Activated naive CD4-positive, alpha-beta T cell treated with anti-CD3 and anti-CD28 coated beads, Interleukin-2, amount 50 U/mL, for 72 hours (primary cell): ENCODE measurements around the gene GTF2I. TPM values are rescaled to one million over a fixed set of nuclear protein-coding genes. Genes with fewer than 3 reads are reported as not detected.
A peak's percentile ranks its signal among the peaks of the same experiment; 100 is the strongest.
"Not testable (repeated sequence)": the region's sequence is repeated elsewhere in the genome, so short reads cannot be mapped to it uniquely, and the experiment has no call there.

ENCODE experiments used
- ATAC-seq, 2 donors: fragments of 150-1000 bp; cut with Tn5 transposase; 2 replicates each; pipeline ENCODE4 v1.10.0; 2021; ENCODE audit warnings: mild to moderate bottlenecking in 2 of 2, moderate library complexity in 2 of 2
- DNase-seq, 2 donors: peaks; one replicate each; pipeline ENCODE4 v3.0.0; 2021 to 2022; ENCODE audit warnings: low spot score in 2 of 2
- H3K27ac Mint-ChIP-seq, 2 donors: one replicate each; pipeline ENCODE4 v1.8.0; 2022; ENCODE audit warnings: mild to moderate bottlenecking in 2 of 2, mixed read lengths in 2 of 2
- H3K36me3 Mint-ChIP-seq, 2 donors: one replicate each; pipeline ENCODE4 v1.8.0; 2022; ENCODE audit warnings: mixed read lengths in 2 of 2
- H3K9me3 Mint-ChIP-seq, 2 donors: one replicate each; pipeline ENCODE4 v1.8.0; 2022; ENCODE audit warnings: mixed read lengths in 2 of 2
- total RNA-seq, 2 donors: library from RNA; stranded (reverse); gene quantifications; one replicate each; pipeline ENCODE4 v1.2.3, GENCODE V29; 2022

GTF2I gene
- total RNA-seq = 100 to 1,000 TPM; 127 to 178 TPM

GRCh38 chr7:74657692-74658177 is at the start of gene GTF2I:
TSS of gene GTF2I (plus strand) at chr7:74657718. CDS start at chr7:74689129, 31,411 bp downstream.
- peak within 1 kb of the TSS; percentile 90 to 100 for H3K27ac Mint-ChIP-seq
- no peaks in the 10 kb centered on the region for H3K9me3 Mint-ChIP-seq
- peak; percentile 33 to 41 for ATAC-seq
- peaks cover 15 to 23% of the 10 kb centered on the region in 2 donors for H3K36me3 Mint-ChIP-seq
- peak in 1 of 2 donors; percentile 57 for DNase-seq

- H3K27ac Mint-ChIP-seq = no peak overlapping the region
- ATAC-seq (no peak), DNase-seq (no peak)
- H3K36me3 Mint-ChIP-seq = no peaks in the 10 kb centered on the region
- H3K9me3 Mint-ChIP-seq = no peaks in the 10 kb centered on the region
Measured at GRCh38 chr7:74612015-74612829, 45.3 kb upstream of the GTF2I start.

DNA sequence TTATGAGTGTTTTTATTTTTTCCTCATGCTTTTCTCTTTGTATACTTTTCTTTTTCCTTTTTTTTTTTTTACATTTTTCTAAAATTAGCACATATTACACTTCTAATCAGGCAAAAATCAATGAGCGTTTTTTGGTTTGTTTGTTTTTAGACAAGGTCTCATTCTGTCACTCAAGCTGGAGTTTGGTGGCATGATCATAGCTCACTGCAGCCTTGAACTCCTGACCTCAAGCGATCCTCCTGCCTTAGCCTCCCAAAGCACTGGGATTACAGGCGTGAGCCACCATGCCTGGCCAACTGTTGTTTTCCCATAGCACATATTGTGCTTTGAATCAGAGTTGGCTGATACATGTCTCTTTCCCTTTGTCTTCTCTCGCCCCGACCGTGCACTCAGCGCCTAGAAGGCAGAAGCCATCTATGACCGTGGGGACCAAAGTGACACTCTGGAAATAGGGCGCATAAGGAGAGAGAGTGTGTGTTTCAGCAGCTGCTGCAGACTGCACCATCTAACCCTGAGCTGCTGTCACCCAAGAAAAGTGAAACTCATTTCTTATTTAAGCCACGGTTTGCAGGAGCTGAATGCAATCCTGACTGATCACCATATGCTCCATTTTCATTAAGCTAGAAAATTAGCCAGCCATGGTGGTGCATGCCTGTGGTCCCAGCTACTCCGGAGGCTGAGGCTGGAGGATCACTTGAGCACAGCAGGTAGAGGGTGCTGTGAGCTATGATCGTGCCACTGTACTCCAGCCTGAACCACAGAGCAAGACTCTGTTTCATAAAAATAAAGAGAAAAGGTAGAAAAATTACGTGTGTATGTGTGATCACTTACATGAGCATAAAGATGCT is 41.4 kb upstream of the GTF2I start:
- no peaks in the 10 kb centered on the region for H3K9me3 Mint-ChIP-seq
- peak overlapping the region in 1 of 2 donors; percentile 78 for H3K27ac Mint-ChIP-seq
- H3K36me3 Mint-ChIP-seq = no peaks in the 10 kb centered on the region
- DNase-seq = no peak
- ATAC-seq = peak; percentile 26 to 54

DNA sequence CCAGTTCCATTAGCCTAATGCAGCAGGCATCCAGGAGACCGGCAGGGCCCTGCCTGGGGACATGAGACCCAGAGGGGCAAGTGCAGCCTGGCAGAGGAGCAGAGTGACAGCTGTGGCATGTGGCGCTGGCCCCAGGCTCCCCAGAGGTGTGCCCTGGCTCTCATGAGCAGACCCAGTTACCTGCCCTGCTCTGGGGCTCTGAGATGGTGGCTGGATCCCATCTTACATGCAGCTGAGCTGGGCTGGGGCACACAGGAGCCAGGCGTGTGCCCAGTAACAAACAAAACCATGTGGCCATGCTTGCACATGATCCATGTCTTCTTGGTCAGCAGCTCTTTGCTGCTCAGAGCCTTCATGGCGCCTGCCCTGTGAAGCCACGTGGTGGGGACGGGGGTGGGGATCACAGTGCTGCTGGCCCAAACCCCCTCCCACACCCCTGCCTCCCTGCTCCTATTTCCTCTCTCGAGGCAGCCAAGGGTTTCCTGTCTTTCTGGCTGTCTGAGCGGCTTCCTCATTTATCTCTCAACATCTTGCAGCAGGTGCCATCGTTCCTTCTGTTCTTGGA is 40.3 kb upstream of the GTF2I start:
- Mint-ChIP-seq H3K9me3 (no peaks in the 10 kb centered on the region), H3K36me3 (no peaks in the 10 kb centered on the region), H3K27ac (peak overlapping the region; percentile 78 to 93)
- DNase-seq = no peak
- peak; percentile 44 to 66 for ATAC-seq

DNA sequence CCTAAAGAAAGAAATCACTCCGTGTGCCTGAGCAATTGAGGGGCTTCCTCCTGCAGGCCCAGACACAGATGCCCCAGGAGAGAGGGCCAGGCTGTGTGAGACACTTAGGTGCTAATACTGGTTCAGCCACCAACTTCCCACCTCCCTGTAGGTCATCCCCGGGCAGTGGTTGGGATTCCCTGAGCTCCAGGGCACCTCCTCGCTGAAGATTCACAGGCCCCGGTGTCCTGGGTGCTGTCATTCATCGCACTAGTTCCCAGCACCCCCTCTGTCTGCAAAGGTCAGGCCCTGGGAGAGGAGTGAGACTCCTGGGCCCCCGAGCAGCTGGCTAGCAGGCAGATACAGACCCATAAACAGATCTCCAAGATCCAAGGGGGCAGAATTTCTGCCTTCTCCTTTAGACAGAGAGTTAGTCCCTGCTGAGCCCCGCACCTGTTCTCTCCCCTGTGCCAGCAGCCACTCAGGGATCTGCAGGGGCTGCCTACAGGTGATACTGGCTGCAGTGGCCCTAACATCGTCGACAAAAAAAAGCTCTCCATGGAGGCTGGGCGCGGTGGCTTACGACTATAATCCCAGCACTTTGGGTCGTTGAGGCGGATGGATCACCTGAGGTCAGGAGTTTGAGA is 38.2 kb upstream of the GTF2I start:
- no peak for DNase-seq
- no peaks in the 10 kb centered on the region for H3K36me3 Mint-ChIP-seq
- H3K9me3 Mint-ChIP-seq = no peaks in the 10 kb centered on the region
- no peak for ATAC-seq
- no peak overlapping the region for H3K27ac Mint-ChIP-seq

- H3K9me3 Mint-ChIP-seq = no peaks in the 10 kb centered on the region
- DNase-seq (no peak), ATAC-seq (no peak)
- no peaks in the 10 kb centered on the region for H3K36me3 Mint-ChIP-seq
- H3K27ac Mint-ChIP-seq = no peak overlapping the region
Measured at GRCh38 chr7:74622228-74622749, 35.2 kb upstream of the GTF2I start.

- Mint-ChIP-seq H3K36me3 (no peaks in the 10 kb centered on the region), H3K27ac (no peak overlapping the region), H3K9me3 (no peaks in the 10 kb centered on the region)
- ATAC-seq (no peak), DNase-seq (no peak)
Measured at GRCh38 chr7:74623135-74623534, 34.4 kb upstream of the GTF2I start.

DNA sequence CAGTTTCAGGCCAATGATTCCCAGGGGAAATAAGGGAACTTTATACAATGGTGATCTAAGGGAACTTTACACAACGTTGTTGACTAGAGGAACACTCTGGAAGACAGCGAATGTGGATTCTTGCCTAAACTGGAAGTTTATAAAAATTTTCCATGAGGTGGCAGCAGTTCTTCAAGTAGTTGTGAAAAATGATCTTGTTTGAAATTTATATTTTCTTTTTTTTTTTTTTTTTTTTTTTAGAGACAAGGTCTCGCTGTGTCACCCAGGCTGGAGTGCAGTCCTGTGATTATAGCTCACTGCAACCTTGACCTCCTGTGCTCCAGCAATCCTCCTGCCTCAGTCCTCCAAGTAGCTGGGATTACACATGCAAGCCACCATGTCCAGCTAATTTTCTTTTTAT is 32.1 kb upstream of the GTF2I start:
- DNase-seq = no peak
- H3K36me3 Mint-ChIP-seq = no peaks in the 10 kb centered on the region
- H3K9me3 Mint-ChIP-seq = no peaks in the 10 kb centered on the region
- no peak overlapping the region for H3K27ac Mint-ChIP-seq
- no peak for ATAC-seq

DNA sequence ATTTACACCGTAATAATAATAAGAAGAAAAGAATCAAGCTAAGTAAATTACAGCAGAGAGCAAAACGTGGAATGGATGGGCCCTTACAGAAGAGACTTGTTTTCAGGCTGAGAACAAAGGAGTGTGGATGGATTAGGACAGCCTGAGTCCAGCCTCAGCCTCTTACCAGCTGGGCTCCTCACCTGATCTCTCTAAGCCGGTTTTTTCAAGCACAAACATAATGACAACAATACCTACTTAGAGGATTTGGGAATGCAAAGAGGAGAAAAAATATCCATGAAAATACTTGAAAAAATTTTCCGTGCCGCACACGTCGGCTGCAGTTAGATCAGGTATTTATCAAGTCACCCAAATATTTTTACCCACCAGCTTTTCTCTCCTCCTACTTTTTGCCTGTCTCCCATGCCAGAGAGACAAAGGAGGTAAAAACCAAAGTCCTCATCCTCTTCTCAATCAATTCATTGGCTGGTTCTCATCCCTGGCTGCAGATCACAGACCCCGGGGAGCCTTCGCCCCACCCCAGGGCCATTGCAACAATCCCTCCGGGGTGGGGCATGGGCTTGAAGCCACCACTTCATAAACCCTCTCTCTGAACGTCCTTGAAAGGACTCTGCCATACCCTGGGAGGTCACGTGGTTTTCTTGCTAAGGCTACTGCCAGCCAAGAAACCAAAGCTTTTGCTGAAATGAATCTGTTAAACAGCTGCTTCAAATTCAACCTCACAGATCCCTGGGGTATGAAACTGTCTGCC is 29.7 kb upstream of the GTF2I start:
- DNase-seq (no peak), ATAC-seq (peak; percentile 24 to 41)
- Mint-ChIP-seq H3K27ac (peak overlapping the region in 1 of 2 donors; percentile 44), H3K9me3 (no peaks in the 10 kb centered on the region), H3K36me3 (no peaks in the 10 kb centered on the region)

GRCh38 chr7:74632505-74632904 is 25.0 kb upstream of the GTF2I start:
- Mint-ChIP-seq H3K27ac (no peak overlapping the region), H3K9me3 (no peaks in the 10 kb centered on the region), H3K36me3 (no peaks in the 10 kb centered on the region)
- no peak for ATAC-seq
- DNase-seq = no peak

DNA sequence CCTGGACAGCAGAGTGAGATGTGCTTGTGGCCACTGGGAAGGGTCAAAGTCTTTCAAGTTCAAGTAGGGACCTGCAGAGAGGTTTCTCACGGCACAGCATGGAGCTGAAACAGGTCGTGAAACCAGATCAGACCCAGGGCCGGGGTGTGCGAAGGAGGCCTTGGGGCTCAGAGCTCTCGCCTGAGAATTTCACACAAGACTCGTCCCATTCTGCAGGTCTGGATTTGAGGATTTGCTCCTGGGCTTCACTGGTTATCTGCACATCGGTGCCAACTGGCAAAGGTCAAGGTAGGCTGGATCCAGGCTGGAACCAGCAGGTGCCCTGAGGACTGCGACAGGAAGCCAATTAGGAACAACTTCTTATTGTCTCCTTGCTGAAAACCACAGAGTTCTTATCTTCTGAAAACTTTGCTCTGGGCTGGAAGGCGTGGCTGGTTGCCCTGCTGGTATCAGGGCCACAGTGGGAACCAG is 24.0 kb upstream of the GTF2I start:
- Mint-ChIP-seq H3K27ac (no peak overlapping the region), H3K9me3 (no peaks in the 10 kb centered on the region), H3K36me3 (no peaks in the 10 kb centered on the region)
- ATAC-seq (no peak), DNase-seq (no peak)

DNA sequence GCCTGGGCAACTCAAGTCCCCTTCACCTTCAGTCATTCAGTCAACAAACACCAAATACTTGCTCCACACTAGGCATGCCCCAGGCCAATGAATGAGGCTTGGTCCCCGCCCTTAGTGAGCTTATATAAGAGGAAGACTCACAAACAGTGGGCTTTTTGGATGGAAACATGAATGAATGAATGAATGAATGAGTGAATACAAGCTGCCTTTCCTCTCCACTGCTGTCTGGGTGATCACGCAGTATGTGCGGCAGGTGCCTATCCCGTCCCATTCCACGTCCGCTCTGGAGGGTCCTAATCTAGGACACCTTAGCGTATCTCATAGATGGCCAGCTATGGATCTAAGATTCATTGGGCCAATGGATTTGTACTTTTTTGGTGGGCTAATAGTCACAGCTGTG is 19.8 kb upstream of the GTF2I start:
- Mint-ChIP-seq H3K27ac (no peak overlapping the region), H3K36me3 (no peaks in the 10 kb centered on the region), H3K9me3 (no peaks in the 10 kb centered on the region)
- ATAC-seq = no peak
- no peak for DNase-seq

- peak overlapping the region; percentile 91 to 92 for H3K27ac Mint-ChIP-seq
- DNase-seq = peak; percentile 71 to 82
- not testable (repeated sequence) for H3K9me3 Mint-ChIP-seq
Measured at GRCh38 chr7:74650055-74650454, 7.5 kb upstream of the GTF2I start.

DNA sequence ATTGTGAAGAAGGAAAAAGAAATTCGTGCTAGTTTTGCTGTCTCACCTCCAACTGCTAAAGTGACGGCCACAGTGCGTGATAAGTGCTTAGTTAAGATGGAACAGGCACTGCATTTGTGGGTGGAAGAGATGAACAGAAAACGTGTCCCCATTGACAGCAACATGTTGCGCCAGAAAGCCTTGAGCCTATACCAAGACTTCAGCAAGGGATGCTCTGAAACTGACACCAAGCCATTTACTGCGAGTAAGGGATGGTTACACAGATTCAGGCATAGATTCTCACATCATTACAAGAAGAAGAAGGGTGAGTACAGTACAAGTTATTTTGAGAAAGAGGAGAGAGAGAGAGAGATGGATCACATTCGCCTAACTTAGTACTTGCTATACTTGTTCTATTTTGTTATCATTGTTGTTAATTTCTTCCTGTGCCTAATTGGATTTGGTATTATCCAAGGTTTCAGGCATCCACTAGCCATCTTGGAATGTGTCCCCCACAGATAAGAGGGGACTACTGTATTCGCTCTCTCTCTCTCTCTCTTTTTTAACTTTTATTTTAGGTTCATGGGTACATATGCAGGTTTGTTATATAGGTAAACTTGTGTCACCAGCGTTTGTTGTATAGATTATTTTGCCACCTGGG is 6.9 kb upstream of the GTF2I start:
- H3K36me3 Mint-ChIP-seq, DNase-seq, H3K9me3 Mint-ChIP-seq: not testable (repeated sequence)
- ATAC-seq = peak; percentile 79 to 87
- peak overlapping the region; percentile 91 to 92 for H3K27ac Mint-ChIP-seq

More at GRCh38 chr7:74650055-74650454, 7.5 kb upstream of the GTF2I start:
- ATAC-seq = peak; percentile 92 to 93
- H3K36me3 Mint-ChIP-seq = not testable (repeated sequence)

DNA sequence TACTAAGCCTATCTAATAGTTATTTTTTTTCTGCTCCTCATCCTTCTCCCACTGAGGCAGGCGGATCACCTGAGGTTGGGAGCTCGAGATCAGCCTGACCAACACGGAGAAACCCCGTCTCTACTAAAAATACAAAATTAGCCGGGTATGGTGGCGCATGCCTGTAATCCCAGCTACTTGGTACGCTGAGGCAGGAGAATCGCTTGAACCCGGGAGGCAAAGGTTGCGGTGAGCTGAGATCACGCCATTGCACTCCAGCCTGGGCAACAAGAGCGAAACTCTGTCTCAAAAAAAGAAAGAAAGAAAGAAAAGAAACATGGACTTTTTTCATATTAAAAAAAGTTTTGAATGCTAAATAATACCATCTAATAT is 6.4 kb upstream of the GTF2I start:
- H3K9me3 Mint-ChIP-seq, DNase-seq, ATAC-seq: not testable (repeated sequence)
- peak overlapping the region; percentile 78 to 91 for H3K27ac Mint-ChIP-seq
- peaks cover 0 to 11% of the 10 kb centered on the region in 2 donors for H3K36me3 Mint-ChIP-seq
